Measurements from ENCODE around the gene ALKBH6.

Gene ALKBH6

DNA sequence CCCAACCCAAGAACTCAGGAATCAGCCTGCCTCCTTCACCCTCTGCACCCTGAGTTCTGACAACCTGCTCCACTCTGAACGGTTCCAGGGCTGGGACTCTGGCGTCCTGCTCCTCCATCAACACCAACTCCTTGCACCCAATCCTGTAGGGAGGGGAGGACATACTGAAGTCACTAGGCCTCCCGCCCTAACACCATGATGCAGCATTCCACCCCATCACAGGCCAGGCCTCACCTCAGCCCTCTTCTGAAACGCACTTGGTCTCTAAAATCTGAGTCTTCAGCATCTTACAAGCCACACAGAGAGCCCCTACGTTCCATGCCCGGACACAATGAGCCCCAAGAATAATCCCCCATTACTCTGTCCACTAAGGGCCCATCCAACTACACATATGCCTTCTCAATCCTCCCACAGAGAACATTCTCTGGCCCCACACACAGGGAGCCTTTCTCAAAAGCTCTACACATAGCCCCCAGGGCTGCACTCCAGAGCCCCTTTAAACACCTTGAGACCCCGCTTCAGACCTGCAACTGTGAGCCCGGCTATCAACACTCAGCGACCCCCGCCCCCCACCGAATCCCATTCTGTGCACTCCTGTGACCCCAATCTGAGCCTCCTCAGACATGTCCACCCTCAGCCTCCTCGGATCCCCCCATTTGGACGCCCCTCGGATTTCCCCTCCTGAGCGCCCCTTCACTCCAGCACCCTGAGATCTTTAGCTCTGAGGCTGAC, 567 bp downstream of the ALKBH6 start:
- peak overlapping the region; percentile 66 for H3K4me3 ChIP-seq (ENCODE audit: low read depth, low read length)

DNA sequence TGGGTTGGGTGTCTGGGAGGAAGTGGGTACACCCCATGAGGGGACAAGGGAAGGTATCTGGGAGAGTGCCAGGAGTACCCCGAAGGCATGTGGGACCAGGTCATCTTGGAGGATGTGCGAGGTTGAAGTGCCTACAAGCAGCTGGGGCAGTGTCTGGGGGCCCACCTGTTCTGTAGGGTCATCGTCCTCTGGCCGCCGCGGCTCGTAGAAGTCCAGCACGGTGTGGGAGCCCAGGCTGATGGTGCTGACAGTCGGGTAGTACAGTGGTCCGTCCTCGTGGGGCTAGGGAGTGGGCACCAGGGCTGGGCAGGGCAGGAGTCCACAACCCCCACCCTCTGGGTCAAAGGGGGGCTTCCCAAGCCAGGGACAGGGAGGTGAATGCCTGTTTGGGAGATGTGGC, 3.6 kb downstream of the ALKBH6 start:
- H3K4me3 ChIP-seq (ENCODE audit: low read depth, low read length) = no peak overlapping the region
- no peak for DNase-seq (ENCODE audit: low read depth)
- TF ChIP-seq, protein P1, sequence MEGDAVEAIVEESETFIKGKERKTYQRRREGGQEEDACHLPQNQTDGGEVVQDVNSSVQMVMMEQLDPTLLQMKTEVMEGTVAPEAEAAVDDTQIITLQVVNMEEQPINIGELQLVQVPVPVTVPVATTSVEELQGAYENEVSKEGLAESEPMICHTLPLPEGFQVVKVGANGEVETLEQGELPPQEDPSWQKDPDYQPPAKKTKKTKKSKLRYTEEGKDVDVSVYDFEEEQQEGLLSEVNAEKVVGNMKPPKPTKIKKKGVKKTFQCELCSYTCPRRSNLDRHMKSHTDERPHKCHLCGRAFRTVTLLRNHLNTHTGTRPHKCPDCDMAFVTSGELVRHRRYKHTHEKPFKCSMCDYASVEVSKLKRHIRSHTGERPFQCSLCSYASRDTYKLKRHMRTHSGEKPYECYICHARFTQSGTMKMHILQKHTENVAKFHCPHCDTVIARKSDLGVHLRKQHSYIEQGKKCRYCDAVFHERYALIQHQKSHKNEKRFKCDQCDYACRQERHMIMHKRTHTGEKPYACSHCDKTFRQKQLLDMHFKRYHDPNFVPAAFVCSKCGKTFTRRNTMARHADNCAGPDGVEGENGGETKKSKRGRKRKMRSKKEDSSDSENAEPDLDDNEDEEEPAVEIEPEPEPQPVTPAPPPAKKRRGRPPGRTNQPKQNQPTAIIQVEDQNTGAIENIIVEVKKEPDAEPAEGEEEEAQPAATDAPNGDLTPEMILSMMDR (conservative IDR thresholded peaks at IDR 0.05; ENCODE audit: low read depth, low read length) = no peak

More for the DNA sequence above, 567 bp downstream of the ALKBH6 start:
- TF ChIP-seq, protein P1 (conservative IDR thresholded peaks at IDR 0.05; ENCODE audit: low read depth, low read length) = no peak
- no peak for DNase-seq (ENCODE audit: low read depth)

DNA sequence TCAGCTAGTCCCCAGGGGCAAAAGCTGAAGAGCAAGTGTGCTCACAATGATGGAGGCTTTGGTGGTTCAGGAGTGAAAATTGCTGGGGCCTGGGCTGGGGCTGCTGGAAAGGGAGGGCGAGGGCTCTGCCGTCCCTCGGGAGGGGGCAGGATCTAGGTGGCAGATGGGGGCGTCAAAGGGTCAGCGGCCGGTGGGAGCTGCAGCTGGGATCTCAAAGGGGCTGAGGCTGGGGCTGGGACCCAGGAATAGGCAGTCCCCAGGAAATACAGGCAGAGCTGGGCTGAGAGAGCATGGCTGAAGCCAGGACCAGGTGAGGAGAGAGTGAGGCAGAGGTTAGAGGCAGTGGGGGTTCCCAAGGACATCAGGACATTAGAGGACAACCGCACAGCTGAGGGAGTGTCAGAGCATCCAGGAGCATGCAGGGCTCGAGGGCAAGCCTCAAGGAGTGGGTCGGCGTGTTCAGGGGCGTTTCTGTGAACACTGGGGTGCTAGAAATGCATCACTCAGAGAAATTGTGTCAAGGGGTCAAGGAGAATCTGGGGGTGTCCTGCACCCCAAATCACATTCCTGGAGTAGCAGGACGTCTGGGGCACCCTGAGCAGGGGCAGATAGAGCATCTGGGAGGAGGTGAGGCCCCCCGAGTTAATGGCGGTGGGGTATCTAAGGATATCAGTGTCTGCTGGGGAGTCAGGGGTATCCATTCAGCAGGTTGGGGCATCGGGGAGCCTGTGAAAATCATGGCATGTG, 4.2 kb downstream of the ALKBH6 start:
- peak overlapping the region; percentile 50 for H3K4me3 ChIP-seq (ENCODE audit: low read depth, low read length)
- DNase-seq (ENCODE audit: low read depth) = no peak
- TF ChIP-seq, protein P1 (conservative IDR thresholded peaks at IDR 0.05; ENCODE audit: low read depth, low read length) = no peak

DNA sequence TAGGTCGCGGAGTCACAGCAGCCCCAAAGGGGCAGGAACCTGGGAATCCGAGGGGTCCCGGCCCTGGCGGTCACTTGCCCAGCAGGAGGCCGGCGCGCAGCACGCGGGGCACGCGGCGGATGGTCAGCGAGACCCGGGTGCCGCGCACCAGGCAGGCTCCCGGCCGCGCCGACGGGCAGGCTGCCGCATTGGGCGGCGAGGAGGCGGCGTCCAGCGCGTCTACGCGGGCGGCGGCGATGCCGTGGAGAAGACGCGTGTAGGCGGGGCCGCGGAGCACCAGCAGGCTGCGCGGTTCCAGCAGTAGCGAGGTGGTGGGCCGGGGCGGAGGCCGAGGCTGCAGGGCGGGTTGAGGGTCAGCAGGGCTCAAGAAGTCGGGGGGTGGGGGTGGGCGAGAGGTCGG, 4.8 kb downstream of the ALKBH6 start:
- peak; percentile 64 for DNase-seq (ENCODE audit: low read depth)
- TF ChIP-seq, protein P1 (conservative IDR thresholded peaks at IDR 0.05; ENCODE audit: low read depth, low read length) = no peak
- H3K4me3 ChIP-seq (ENCODE audit: low read depth, low read length) = peak overlapping the region; percentile 50

DNA sequence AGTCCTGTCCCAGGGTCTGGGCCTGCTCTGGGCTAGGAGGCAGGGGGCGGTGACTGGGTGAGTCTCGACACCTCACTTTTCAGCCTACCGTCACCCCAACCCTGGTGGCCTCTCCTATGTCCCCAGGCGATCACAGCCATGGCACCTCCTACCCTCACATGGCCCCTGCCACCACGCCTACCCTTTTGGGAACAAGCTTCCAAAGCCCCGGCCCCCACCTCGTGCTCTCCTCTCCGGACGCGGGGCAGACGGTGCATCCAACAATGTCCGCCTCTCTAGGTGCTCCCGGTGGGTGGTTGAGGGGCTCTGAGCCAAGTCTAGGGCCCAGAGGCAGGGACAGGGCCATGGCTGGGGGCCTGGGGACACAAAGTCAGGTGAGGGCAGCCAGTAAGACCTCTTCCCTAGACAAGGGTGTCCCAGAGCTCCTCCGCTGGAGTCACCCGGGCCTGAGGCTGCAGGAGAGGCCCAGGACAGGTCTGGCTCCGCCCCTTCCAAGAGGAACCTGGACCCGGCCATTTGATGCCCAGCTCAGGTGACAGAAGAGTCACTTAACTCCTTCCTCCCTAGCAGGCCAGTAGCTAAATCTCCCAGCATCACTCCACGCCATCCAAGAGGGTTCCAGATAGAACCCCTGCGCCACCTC, 5.6 kb downstream of the ALKBH6 start, which contains the start of gene SYNE4:
Gene SYNE4, minus strand, starts transcription at position 478 of the 643 bp plus-strand sequence. Its CDS starts 132 bp downstream, at position 346.
- no peak for DNase-seq (ENCODE audit: low read depth)
- TF ChIP-seq, protein P1 (conservative IDR thresholded peaks at IDR 0.05; ENCODE audit: low read depth, low read length) = no peak
- H3K4me3 ChIP-seq (ENCODE audit: low read depth, low read length) = peak within 1 kb of the TSS; percentile 50

DNA sequence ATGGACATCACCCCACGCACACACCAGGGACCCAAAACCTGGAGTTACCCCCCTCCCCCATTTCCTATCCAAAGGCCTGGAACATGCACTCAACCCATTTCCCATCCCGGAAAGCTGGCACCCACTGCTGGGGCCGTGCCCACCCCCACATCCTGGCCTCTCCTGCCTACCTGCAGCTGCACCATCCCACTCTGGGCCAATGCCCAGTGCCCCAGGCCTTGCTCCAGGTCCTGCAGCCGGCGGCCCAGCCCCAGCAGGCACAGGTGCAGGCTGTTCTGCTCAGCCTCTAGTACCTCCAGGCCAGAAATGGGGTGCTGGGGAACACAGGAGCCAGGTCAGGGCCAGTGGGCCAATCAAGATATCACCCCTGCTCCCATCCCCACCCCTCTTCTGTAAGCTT, 7.1 kb downstream of the ALKBH6 start:
- DNase-seq (ENCODE audit: low read depth) = no peak
- TF ChIP-seq, protein P1 (conservative IDR thresholded peaks at IDR 0.05; ENCODE audit: low read depth, low read length) = no peak
- H3K4me3 ChIP-seq (ENCODE audit: low read depth, low read length) = no peak overlapping the region

Measured in choroid plexus epithelial cell (primary cell).